ENCODE data around the gene DDX23.
"Not testable (repeated sequence)": the region's sequence is repeated elsewhere in the genome, so short reads cannot be mapped to it uniquely, and the experiment has no call there.

The DDX23 gene

GRCh38 chr12:48856379-48856778, 4.4 kb upstream of the DDX23 start:
- TF ChIP-seq, protein P1, sequence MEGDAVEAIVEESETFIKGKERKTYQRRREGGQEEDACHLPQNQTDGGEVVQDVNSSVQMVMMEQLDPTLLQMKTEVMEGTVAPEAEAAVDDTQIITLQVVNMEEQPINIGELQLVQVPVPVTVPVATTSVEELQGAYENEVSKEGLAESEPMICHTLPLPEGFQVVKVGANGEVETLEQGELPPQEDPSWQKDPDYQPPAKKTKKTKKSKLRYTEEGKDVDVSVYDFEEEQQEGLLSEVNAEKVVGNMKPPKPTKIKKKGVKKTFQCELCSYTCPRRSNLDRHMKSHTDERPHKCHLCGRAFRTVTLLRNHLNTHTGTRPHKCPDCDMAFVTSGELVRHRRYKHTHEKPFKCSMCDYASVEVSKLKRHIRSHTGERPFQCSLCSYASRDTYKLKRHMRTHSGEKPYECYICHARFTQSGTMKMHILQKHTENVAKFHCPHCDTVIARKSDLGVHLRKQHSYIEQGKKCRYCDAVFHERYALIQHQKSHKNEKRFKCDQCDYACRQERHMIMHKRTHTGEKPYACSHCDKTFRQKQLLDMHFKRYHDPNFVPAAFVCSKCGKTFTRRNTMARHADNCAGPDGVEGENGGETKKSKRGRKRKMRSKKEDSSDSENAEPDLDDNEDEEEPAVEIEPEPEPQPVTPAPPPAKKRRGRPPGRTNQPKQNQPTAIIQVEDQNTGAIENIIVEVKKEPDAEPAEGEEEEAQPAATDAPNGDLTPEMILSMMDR (IDR thresholded peaks at IDR 0.05; ENCODE audit: control insufficient read depth, extremely low read depth, insufficient read depth): no peak
- no peak for DNase-seq (ENCODE audit: low read depth)
- H3K4me3 ChIP-seq (ENCODE audit: low read depth, low read length): no peak overlapping the region

- H3K4me3 ChIP-seq (ENCODE audit: low read depth, low read length); DNase-seq (ENCODE audit: low read depth): not testable (repeated sequence)
These were observed 3.0 kb upstream of the DDX23 start for GRCh38 chr12:48854932-48855331.

DNA sequence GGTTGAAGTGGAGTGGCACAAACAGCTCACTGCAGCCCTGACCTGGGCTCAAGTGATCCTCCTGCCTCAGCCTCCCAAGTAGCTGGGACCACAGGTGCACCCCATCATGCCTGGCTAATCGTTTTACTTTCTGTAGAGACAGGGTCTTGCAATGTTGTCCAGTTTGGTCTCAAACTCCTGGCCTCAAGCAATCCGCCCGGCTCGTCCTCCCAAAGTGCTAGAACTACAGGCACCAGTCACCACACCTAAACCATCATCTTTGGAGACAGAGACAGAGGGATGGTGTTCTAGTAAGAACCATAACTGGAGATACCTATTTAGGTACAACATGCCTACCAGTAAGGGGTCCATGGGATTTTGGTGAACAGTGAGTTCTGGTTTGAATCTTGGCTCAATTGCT, 2.5 kb upstream of the DDX23 start:
- TF ChIP-seq, protein P1 (IDR thresholded peaks at IDR 0.05; ENCODE audit: control insufficient read depth, extremely low read depth, insufficient read depth): no peak
- H3K4me3 ChIP-seq (ENCODE audit: low read depth, low read length): no peak overlapping the region
- no peak for DNase-seq (ENCODE audit: low read depth)

DNA sequence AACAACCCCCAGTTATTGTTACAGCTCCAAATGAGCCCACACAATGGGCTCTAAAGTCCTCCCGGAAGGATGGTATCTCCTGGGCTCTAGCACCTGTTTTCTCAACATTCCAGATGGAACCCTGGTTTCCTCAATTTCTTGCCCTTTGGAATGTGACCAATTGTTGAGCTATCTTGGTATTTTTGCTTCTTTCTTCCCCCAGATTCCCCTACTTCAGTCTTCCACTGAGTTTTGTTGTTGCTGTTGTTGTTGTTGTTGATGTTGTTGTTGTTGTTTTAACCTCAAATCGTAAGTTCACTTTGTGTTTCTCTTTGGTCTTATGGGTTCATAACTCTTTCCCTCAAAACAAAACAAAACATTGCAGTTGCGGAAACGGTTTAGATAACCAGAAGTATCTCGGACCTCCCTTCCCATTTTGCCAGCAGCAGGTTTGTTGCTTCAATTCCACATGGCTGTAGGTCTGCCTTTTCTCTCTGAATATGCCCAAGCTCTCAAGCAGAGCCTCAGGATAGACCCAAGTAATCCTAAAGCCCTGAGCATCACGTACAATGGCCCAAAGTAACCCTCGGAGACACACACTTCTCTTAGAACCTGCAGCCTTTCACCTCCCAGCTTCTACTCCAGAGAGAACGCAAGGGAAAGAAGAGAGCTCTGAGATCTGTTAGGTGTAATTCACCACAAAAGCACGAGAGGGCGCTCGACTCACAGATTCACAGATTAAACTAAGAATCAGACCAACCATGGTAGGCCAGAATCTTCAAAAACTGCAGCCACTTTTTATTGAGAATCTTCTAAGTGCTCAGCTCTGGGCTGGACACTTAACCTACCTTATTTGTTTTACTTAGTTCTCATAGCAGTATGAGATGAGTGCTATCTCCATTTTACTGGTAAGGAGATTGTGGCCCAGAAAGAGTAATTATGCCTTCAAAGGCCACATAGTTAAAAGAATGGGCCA, 1.0 kb upstream of the DDX23 start:
- peak; percentile 76 for DNase-seq (ENCODE audit: low read depth)
- H3K4me3 ChIP-seq (ENCODE audit: low read depth, low read length): peak overlapping the region; percentile 99
- TF ChIP-seq, protein P1 (IDR thresholded peaks at IDR 0.05; ENCODE audit: control insufficient read depth, extremely low read depth, insufficient read depth): peak; percentile 82

DNA sequence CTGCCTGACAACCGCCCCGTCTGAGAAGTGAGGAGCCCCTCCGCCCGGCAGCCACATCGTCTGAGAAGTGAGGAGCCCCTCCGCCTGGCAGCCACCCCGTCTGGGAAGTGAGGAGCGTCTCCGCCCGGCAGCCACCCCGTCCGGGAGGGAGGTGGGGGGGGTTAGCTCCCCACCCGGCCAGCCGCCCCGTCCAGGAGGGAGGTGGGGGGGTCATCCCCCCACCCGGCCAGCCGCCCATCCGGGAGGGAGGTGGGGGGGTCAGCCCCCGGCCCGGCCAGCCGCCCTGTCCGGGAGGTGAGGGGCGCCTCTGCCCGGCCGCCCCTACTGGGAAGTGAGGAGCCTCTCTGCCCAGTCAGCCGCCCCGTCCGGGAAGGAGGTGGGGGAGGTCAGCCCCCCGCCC, 9.9 kb downstream of the DDX23 start:
- not testable (repeated sequence) for DNase-seq (ENCODE audit: low read depth); H3K4me3 ChIP-seq (ENCODE audit: low read depth, low read length)

- DNase-seq (ENCODE audit: low read depth): no peak
- TF ChIP-seq, protein P1 (IDR thresholded peaks at IDR 0.05; ENCODE audit: control insufficient read depth, extremely low read depth, insufficient read depth): no peak
- no peak overlapping the region for H3K4me3 ChIP-seq (ENCODE audit: low read depth, low read length)
These were observed 13.9 kb downstream of the DDX23 start for GRCh38 chr12:48838048-48838447.

DNA sequence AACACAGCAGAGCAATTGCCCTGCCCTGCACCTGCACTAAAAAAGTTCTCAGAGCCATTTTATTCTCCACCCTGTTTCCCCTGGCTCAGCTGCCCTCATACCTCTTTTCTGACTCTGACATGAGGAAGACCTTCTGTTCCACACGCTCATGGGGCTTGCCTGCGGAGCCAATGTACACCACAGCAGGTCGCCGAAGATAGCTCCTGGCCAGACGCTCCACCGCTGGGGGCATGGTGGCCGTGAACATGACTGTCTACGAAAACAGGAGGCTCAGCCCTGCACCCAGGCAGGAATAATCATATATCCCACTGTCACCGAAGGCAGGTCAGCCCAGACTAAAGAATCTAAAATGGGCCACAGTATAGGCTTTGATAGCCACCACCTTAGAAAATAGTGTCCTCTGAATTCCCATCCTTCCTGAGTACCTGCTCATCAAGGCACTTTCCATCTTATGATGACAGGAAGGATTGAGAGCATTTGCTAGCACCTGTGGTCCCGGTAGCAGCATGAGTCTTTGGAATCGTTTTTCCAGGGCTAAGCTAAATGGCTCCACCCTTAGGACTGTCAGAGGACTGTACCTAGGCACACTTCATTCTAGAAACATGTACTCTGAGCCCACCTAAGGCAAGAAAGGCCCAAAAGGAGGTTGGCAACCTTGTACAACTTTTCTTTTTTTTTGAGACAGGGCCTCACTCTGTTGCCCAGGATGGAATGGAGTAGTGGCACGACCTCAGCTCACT, 19.5 kb downstream of the DDX23 start:
- no peak overlapping the region for H3K4me3 ChIP-seq (ENCODE audit: low read depth, low read length)
- TF ChIP-seq, protein P1 (IDR thresholded peaks at IDR 0.05; ENCODE audit: control insufficient read depth, extremely low read depth, insufficient read depth): no peak
- DNase-seq (ENCODE audit: low read depth): no peak

All from LNCaP clone FGC (cell line).